ENCODE measurements around the gene CLEC18B. TPM values are rescaled to one million over a fixed set of nuclear protein-coding genes. Genes with fewer than 3 reads are reported as not detected.
"Not testable (repeated sequence)": the region's sequence is repeated elsewhere in the genome, so short reads cannot be mapped to it uniquely, and the experiment has no call there.

CLEC18B gene
- total and polyA plus RNA-seq, 7 donors = 0.49 to 1.7 (median 0.83) TPM; not detected in 4

GRCh38 chr16:74439685-74440084 is 18.4 kb upstream of the CLEC18B start:
- Histone ChIP-seq H3K27me3 (no peaks in the 10 kb centered on the region), H3K4me1 (no peaks in the 10 kb centered on the region), H3K36me3 (peaks cover 0 to 4% (median 0%) of the 10 kb centered on the region in 4 donors), H3K9me3 (no peaks in the 10 kb centered on the region), H3K27ac (no peak overlapping the region), H3K4me3 (no peak overlapping the region)
- TF ChIP-seq POLR2AphosphoS5 (IDR thresholded peaks at IDR 0.05) (no peak), EP300 (IDR thresholded peaks at IDR 0.05) (no peak), CTCF (IDR thresholded peaks at IDR 0.05) (no peak), POLR2A (IDR thresholded peaks at IDR 0.05) (no peak)
- DNase-seq = peak; percentile 15
- WGBS, 2 donors = 67 to 72% methylated on average over 7 of the region's 7 CpGs
- intact Hi-C loops (cut with DNase I) = no loop called here

GRCh38 chr16:74438492-74438979 is 17.3 kb upstream of the CLEC18B start:
- Histone ChIP-seq H3K4me1 (no peaks in the 10 kb centered on the region), H3K9me3 (no peaks in the 10 kb centered on the region), H3K4me3 (no peak overlapping the region), H3K27me3 (no peaks in the 10 kb centered on the region), H3K27ac (no peak overlapping the region), H3K36me3 (peaks cover 0 to 4% (median 0%) of the 10 kb centered on the region in 4 donors)
- intact Hi-C loops (cut with DNase I) = no loop called here
- TF ChIP-seq POLR2A (IDR thresholded peaks at IDR 0.05) (no peak), POLR2AphosphoS5 (IDR thresholded peaks at IDR 0.05) (no peak), EP300 (IDR thresholded peaks at IDR 0.05) (no peak), CTCF (IDR thresholded peaks at IDR 0.05) (no peak)
- DNase-seq = no peak
- 50 to 78% methylated on average over 7 of the region's 7 CpGs for WGBS, 2 donors

GRCh38 chr16:74431516-74431915 is 10.2 kb upstream of the CLEC18B start:
- H3K4me3 ChIP-seq = no peak overlapping the region
- 80 to 89% methylated on average over 5 of the region's 5 CpGs for WGBS, 2 donors
- H3K9me3 ChIP-seq = no peaks in the 10 kb centered on the region
- H3K27me3 ChIP-seq = no peaks in the 10 kb centered on the region
- H3K4me1 ChIP-seq = no peaks in the 10 kb centered on the region
- no peaks in the 10 kb centered on the region for H3K36me3 ChIP-seq
- no peak for TF ChIP-seq POLR2AphosphoS5 (IDR thresholded peaks at IDR 0.05)
- no peak for DNase-seq
- intact Hi-C loops (cut with DNase I) = no loop called here
- H3K27ac ChIP-seq = no peak overlapping the region

GRCh38 chr16:74430036-74430712 is 8.9 kb upstream of the CLEC18B start:
- H3K36me3 ChIP-seq; H3K27me3 ChIP-seq; intact Hi-C loops (cut with DNase I); H3K9me3 ChIP-seq; H3K4me3 ChIP-seq; H3K27ac ChIP-seq; H3K4me1 ChIP-seq: not testable (repeated sequence)
- DNase-seq = peak; percentile 73
- TF ChIP-seq CTCF (IDR thresholded peaks at IDR 0.05) = peak; percentile 60 to 86 (median 78)
- WGBS, 2 donors = 32 to 36% methylated on average over 13 of the region's 13 CpGs

GRCh38 chr16:74428493-74428892 is 7.2 kb upstream of the CLEC18B start:
- H3K27ac ChIP-seq; H3K27me3 ChIP-seq; intact Hi-C loops (cut with DNase I); DNase-seq; H3K36me3 ChIP-seq; H3K9me3 ChIP-seq; H3K4me1 ChIP-seq; H3K4me3 ChIP-seq: not testable (repeated sequence)
- WGBS, 2 donors = 70 to 83% methylated on average over 2 of the region's 8 CpGs

- H3K4me3 ChIP-seq; H3K27ac ChIP-seq; H3K9me3 ChIP-seq; H3K4me1 ChIP-seq; H3K27me3 ChIP-seq; DNase-seq; intact Hi-C loops (cut with DNase I); H3K36me3 ChIP-seq: not testable (repeated sequence)
- 65 to 76% methylated on average over 6 of the region's 6 CpGs for WGBS, 2 donors
These were observed 4.5 kb upstream of the CLEC18B start for GRCh38 chr16:74425751-74426150.

- DNase-seq; H3K4me3 ChIP-seq; H3K27me3 ChIP-seq; H3K9me3 ChIP-seq; H3K36me3 ChIP-seq; H3K27ac ChIP-seq; intact Hi-C loops (cut with DNase I); H3K4me1 ChIP-seq: not testable (repeated sequence)
- WGBS, 2 donors = 88 to 96% methylated on average over 4 of the region's 4 CpGs
These were observed 2.4 kb upstream of the CLEC18B start for GRCh38 chr16:74423721-74424120.

- H3K27me3 ChIP-seq; intact Hi-C loops (cut with DNase I); H3K9me3 ChIP-seq; H3K27ac ChIP-seq; H3K36me3 ChIP-seq; H3K4me1 ChIP-seq; DNase-seq; H3K4me3 ChIP-seq: not testable (repeated sequence)
- 79 to 91% methylated on average over 6 of the region's 17 CpGs for whole genome bisulfite sequencing, 2 donors
These were observed 808 bp upstream of the CLEC18B start for GRCh38 chr16:74422086-74422485.

GRCh38 chr16:74421482-74421785 is 156 bp upstream of the CLEC18B start:
- H3K36me3 ChIP-seq; H3K4me3 ChIP-seq; intact Hi-C loops (cut with DNase I); H3K27ac ChIP-seq; DNase-seq; H3K9me3 ChIP-seq; H3K4me1 ChIP-seq; H3K27me3 ChIP-seq: not testable (repeated sequence)
- WGBS, 2 donors = 77 to 79% methylated on average over 9 to 11 of the region's 16 CpGs

- H3K9me3 ChIP-seq; intact Hi-C loops (cut with DNase I); DNase-seq; H3K27me3 ChIP-seq; H3K36me3 ChIP-seq; H3K4me1 ChIP-seq; H3K4me3 ChIP-seq; H3K27ac ChIP-seq: not testable (repeated sequence)
- 79 to 81% methylated on average over 9 to 10 of the region's 14 CpGs for WGBS, 2 donors
These were observed 1.5 kb downstream of the CLEC18B start for GRCh38 chr16:74419811-74420210.
